Loucy (cell line): ENCODE results near the gene TREML2.

Experiments
- H2AFZ ChIP-seq: fragments of 200-600 bp; sonication (generic); 2 replicates; pipeline ENCODE4 v1.6.0; 2016; ENCODE audit warnings: antibody characterized with exemption, mild to moderate bottlenecking, low read length, moderate library complexity
- H3F3A ChIP-seq: fragments of 200-600 bp; 2 replicates; pipeline ENCODE4 v1.6.0; 2016; ENCODE audit warnings: antibody characterized with exemption, low read depth, mild to moderate bottlenecking
- H3K27me3 ChIP-seq: fragments of 200-600 bp; sonication (generic); 2 replicates; pipeline ENCODE4 v1.6.1; 2014; ENCODE audit warnings: low read length, mild to moderate bottlenecking; ENCODE audit not compliant: insufficient read depth, poor library complexity, severe bottlenecking
- H3K36me3 ChIP-seq: fragments of 200-600 bp; sonication (generic); 2 replicates; pipeline ENCODE4 v1.6.1; 2016; ENCODE audit warnings: low read length; ENCODE audit not compliant: insufficient read depth
- H3K4me1 ChIP-seq: fragments of 200-600 bp; sonication (generic); 2 replicates; pipeline ENCODE4 v1.5.1; 2014; ENCODE audit warnings: low read length, mild to moderate bottlenecking; ENCODE audit not compliant: insufficient read depth, poor library complexity, severe bottlenecking
- H3K4me2 ChIP-seq: fragments of 200-600 bp; sonication (generic); 2 replicates; pipeline ENCODE4 v1.6.0; 2014; ENCODE audit warnings: antibody characterized with exemption, low read length, low read depth, mild to moderate bottlenecking; ENCODE audit not compliant: poor library complexity, severe bottlenecking
- H3K4me3 ChIP-seq: fragments of 200-600 bp; sonication (generic); 2 replicates; pipeline ENCODE4 v1.5.1; 2014; ENCODE audit warnings: low read length, mild to moderate bottlenecking, mixed read lengths; ENCODE audit not compliant: poor library complexity, severe bottlenecking
- H3K79me2 ChIP-seq: fragments of 200-600 bp; sonication (generic); 2 replicates; pipeline ENCODE4 v1.6.1; 2014; ENCODE audit warnings: low read length; ENCODE audit not compliant: insufficient read depth
- H3K9ac ChIP-seq: fragments of 200-600 bp; sonication (generic); 2 replicates; pipeline ENCODE4 v1.6.0; 2014; ENCODE audit warnings: mild to moderate bottlenecking, low read depth, low read length, moderate library complexity; ENCODE audit not compliant: poor library complexity, severe bottlenecking
- H3K9me2 ChIP-seq: fragments of 200-600 bp; sonication (generic); replicated peaks from 2 replicates; pipeline ENCODE4 v1.6.1; 2016; ENCODE audit warnings: low read depth, low read length, mixed read lengths
- H3K9me3 ChIP-seq: fragments of 200-600 bp; sonication (generic); 2 replicates; pipeline ENCODE4 v1.6.1; 2014; ENCODE audit warnings: mild to moderate bottlenecking, antibody characterized with exemption, low read length, low read depth; ENCODE audit not compliant: insufficient read depth
- H4K20me1 ChIP-seq: fragments of 200-600 bp; sonication (generic); 2 replicates; pipeline ENCODE4 v1.6.0; 2014; ENCODE audit warnings: antibody characterized with exemption, low read length, mild to moderate bottlenecking; ENCODE audit not compliant: insufficient read depth, poor library complexity, severe bottlenecking
- EZH2phosphoT487 ChIP-seq: fragments of 200-600 bp; IDR thresholded peaks from 2 replicates; pipeline ENCODE4 v1.6.1; 2018; ENCODE audit warnings: antibody characterized with exemption, mild to moderate bottlenecking, moderate library complexity, borderline replicate concordance
- TF ChIP-seq, protein P1 (sequence below): fragments of 200-600 bp; sonication (generic); conservative IDR thresholded peaks from 2 replicates; pipeline ENCODE4 v1.5.1; 2014; ENCODE audit warnings: mild to moderate bottlenecking, antibody characterized with exemption, low read length

Gene TREML2

DNA sequence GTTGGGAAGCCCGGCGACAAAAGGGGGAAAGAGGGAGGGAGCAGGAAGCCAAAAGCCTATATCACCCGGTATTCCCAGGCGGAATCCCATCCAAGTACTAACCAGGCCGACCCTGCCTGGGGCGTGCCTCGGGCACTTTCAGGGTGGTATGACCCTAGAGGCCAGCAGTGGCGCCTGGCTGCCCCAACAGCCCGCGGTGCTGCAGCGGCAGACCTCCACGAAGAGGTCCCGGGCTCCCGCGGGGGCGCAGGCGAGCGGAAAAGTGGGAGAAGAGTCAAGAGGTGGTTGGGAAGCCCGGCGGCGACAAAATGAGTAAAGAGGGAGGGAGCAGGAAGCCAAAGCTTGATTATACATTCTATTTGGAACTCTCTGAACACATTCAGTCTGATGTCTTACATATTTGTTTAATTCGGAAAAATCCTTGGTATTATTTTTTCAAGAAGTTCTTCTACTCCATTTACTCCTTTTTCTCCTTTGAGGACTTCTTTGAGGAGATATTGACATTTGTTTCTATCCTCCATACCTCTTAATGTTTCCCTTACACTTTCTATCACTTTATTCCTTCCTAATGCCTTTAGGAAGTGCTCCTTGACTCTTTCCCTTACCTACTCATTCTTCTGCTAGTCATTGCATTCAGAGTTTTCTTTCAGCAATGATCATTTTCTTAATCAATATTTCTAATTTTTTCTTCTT, 38.7 kb upstream of the TREML2 start:
- Histone ChIP-seq H4K20me1 (no peaks in the 10 kb centered on the region), H3K4me2 (no peak overlapping the region), H2AFZ (no peak overlapping the region), H3K4me3 (no peak overlapping the region), H3K27me3 (no peaks in the 10 kb centered on the region), H3F3A (no peaks in the 10 kb centered on the region; the same call in 1 of the 2 replicates), H3K4me1 (no peaks in the 10 kb centered on the region), H3K9ac (no peak overlapping the region), H3K36me3 (no peaks in the 10 kb centered on the region), H3K9me2 (no peaks in the 10 kb centered on the region), H3K79me2 (no peaks in the 10 kb centered on the region), H3K9me3 (no peaks in the 10 kb centered on the region)
- TF ChIP-seq, protein P1, sequence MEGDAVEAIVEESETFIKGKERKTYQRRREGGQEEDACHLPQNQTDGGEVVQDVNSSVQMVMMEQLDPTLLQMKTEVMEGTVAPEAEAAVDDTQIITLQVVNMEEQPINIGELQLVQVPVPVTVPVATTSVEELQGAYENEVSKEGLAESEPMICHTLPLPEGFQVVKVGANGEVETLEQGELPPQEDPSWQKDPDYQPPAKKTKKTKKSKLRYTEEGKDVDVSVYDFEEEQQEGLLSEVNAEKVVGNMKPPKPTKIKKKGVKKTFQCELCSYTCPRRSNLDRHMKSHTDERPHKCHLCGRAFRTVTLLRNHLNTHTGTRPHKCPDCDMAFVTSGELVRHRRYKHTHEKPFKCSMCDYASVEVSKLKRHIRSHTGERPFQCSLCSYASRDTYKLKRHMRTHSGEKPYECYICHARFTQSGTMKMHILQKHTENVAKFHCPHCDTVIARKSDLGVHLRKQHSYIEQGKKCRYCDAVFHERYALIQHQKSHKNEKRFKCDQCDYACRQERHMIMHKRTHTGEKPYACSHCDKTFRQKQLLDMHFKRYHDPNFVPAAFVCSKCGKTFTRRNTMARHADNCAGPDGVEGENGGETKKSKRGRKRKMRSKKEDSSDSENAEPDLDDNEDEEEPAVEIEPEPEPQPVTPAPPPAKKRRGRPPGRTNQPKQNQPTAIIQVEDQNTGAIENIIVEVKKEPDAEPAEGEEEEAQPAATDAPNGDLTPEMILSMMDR = no peak
- TF ChIP-seq EZH2phosphoT487 = no peak

DNA sequence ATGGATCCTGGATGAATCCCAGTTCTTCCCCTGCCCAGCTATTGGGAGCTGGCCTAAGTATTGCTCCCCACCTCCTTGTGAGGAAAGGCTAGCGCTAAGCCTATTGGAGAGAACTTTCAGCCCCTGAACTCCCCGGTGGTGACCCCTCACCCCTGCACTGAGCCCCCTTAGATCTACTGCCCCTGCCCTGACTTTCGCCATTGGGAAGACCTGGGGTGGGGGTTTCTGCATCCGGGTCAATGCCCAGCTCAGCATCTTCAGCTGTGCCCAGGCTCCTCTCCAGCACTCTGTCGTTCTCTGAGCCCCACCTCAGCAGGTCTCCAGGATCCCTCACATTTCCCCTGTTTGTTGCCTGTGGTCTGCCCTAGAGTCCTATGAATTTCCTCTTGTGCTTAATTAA, 36.2 kb upstream of the TREML2 start:
- Histone ChIP-seq H3K9me3 (no peaks in the 10 kb centered on the region), H3F3A (no peaks in the 10 kb centered on the region; the same call in 1 of the 2 replicates), H3K27me3 (no peaks in the 10 kb centered on the region), H3K4me1 (no peaks in the 10 kb centered on the region), H3K9ac (no peak overlapping the region), H3K79me2 (no peaks in the 10 kb centered on the region), H3K4me3 (no peak overlapping the region), H2AFZ (no peak overlapping the region), H4K20me1 (no peaks in the 10 kb centered on the region), H3K9me2 (no peaks in the 10 kb centered on the region), H3K36me3 (no peaks in the 10 kb centered on the region), H3K4me2 (no peak overlapping the region)
- no peak for TF ChIP-seq EZH2phosphoT487
- TF ChIP-seq, protein P1 = no peak

DNA sequence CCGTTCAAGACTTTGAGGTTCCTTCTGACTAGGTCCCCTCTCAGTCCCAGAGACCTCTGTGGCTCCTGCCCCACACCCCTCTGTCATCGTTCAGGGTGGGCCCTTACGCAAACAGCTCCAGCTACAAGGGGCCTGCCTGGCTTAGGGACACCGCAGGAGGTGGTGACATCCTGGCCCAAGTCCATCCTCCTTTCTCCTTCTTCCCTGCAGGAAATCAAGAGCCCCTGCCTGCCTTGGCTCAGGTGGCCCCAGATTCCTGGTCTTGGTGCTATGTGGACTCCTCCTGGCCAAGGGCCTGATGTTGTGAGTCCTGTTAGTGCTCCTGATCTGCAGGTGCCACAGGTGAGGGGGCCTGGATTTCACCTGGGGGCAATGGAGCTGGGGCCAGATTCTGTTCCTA, 35.3 kb upstream of the TREML2 start:
- Histone ChIP-seq H3K79me2 (no peaks in the 10 kb centered on the region), H3K9ac (no peak overlapping the region), H2AFZ (no peak overlapping the region), H3K9me2 (no peaks in the 10 kb centered on the region), H3K4me1 (no peaks in the 10 kb centered on the region), H3K4me2 (no peak overlapping the region), H3K36me3 (no peaks in the 10 kb centered on the region), H3K27me3 (no peaks in the 10 kb centered on the region), H3K4me3 (no peak overlapping the region), H3K9me3 (no peaks in the 10 kb centered on the region), H3F3A (no peaks in the 10 kb centered on the region; the same call in 1 of the 2 replicates), H4K20me1 (no peaks in the 10 kb centered on the region)
- no peak for TF ChIP-seq EZH2phosphoT487
- TF ChIP-seq, protein P1 = no peak
